HG03103 (cell line): ENCODE data around the gene UST.
"Not testable (repeated sequence)": the region's sequence is repeated elsewhere in the genome, so short reads cannot be mapped to it uniquely, and the experiment has no call there.

Experiments
- ATAC-seq: cut with Tn5 transposase; IDR thresholded peaks from one replicate; pipeline ENCODE4 v1.9.1; 2021; ENCODE audit warnings: low read depth; ENCODE audit not compliant: unreplicated experiment

The UST gene

DNA sequence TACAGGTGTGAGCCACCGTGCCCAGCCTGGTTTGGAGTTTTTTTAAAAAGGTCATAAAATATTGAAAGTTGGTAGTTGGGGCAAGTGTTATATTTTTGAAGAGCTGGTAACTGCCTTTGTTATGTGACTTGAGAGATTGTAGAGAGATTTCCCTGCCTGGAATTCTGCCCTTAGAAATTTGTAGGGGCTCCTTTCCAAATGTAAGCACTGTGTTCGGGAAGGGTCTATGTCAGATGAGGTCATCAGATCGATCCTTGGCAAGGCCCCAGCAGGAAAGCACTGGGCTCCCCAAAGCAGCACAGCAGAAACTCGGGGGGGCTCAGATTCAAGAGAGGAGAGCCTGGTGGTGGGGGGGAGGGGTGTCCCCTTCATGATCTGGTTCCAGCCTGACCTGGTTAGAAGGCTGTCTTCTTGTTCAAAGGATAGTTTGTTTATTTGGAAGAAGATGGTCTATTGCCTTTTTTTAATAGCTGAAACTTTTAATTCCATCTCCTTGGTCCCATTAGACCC is 220.2 kb downstream of the UST start:
- no peak for ATAC-seq

GRCh38 chr6:148967541-148967956 is 220.7 kb downstream of the UST start:
- no peak for ATAC-seq

GRCh38 chr6:148968771-148969602 is 222.2 kb downstream of the UST start:
- ATAC-seq, result no peak

GRCh38 chr6:148969603-148970061 is 222.8 kb downstream of the UST start:
- no peak for ATAC-seq

DNA sequence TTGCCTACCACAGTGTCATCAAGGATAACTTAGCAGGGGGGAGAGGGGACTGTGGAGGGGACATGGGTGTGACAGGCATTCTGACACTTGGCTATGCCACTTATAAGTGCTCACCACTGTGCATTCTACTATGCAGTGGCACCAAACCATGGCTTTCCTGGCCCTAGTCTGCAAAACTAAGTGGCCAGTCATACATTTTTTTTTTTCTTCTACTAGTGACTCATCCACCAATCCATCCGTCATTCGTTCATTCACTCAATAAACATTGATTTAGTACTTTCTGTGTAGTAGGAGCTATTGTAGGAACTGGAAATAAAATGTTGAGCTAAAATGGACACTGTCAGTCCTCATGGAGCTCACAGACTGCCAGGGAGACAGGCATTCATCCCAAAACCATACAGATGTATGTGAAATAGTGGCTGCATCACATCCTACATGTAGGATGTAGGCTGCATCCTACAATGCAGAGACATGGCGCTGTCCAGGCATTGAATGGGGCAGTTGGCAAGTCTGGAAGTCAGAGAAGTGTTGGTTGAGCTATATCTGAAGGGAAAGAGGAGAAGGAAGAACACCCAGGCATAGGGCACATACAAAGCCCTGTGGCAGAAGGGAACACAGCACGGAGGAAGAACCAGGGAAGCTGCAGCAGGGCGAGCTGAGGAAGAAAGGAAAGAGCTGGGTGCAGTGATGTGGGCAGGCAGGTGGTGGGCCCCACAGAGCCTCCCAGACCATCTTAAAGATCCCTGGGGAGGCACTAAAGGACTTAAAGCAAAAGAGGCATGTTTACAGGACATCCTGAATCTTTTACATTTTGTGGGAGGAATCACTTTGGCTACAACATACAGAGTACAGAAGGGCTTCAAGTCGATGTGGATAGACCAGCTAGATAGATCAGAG is 224.4 kb downstream of the UST start:
- no peak for ATAC-seq

DNA sequence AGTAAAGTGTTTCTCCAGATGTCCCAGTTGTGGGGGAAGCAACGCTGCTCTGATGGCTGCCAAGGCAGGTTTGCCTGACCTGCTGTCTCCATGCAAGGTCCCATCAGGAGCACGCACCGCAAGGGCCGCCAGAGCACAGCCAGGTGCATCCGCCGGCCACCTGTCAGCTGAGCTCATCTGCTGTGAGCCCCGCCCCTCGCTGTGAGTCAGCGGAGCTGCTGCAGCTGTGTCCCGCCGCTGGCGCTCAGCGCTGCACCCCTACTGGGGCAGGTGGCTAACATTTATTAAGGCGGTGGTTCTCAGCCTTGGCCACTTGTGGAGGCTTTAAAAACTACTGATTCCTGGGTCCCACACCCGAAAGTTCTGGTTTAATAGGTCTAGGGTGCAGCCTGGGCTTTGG is 225.7 kb downstream of the UST start:
- ATAC-seq, result no peak

DNA sequence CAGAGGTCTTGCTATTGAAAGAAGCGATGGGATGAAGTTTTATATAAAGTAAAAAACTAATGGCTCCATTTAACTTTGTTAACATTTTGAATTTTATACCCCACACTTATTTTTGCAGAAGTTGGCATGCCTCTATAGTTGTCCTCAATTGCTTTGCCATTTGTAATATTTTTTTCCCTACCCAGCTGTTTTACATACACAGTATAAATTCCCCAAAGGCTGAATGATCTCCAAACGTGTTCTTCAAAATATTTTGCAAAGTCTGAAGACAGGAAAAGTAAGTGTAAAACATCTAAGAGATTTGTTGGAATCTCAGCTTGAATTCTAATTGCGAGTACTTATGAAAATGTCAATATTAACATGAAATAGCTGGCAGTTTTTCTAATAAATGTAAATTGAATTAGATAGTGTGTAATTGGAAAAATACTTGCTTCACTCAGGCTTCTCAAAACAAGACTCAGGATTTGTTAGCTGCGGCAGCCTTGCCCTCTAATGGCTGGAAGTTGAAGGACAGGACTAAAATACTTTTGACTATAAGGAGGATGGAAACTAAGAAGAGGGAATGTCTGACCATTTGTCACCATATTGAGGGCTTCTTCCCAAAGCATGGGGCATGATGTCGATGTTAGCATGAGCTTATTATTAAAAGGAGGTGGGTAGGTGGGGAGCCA is 226.8 kb downstream of the UST start:
- no peak for ATAC-seq

DNA sequence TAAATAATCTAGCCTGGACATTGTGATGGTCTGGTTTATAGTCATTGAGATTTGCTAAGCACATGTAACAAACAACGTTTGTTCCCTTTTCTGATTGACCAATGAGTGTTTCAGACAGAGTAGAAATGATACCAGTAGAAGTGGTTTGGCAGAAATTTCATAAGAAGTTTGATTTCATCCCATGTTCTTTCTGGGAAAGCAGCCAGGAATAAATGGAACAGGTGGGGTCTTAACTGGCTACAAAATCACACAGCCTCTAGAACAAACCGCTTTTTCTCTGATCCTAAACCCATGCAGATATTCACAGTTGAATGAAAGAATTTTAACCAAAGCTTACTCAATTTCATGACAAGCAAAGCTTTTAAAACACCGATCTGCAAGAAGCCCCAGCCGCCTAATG is 227.5 kb downstream of the UST start:
- ATAC-seq, result no peak

DNA sequence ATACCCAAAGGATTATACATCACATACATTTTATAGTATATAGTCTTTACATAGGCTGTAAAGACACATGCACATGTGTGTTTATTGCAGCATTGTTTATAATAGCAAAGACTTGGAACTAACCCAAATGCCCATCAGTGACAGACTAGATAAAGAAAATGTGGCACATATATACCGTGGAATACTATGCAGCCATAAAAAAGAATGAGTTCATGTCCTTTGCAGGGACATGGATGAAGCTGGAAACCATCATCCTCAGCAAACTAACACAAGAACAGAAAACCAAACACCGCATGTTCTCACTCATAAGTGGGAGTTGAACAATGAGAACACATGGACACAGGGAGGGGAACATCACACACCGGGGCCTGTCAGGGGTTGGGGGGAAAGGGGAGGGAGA is 231.5 kb downstream of the UST start:
- not testable (repeated sequence) for ATAC-seq

DNA sequence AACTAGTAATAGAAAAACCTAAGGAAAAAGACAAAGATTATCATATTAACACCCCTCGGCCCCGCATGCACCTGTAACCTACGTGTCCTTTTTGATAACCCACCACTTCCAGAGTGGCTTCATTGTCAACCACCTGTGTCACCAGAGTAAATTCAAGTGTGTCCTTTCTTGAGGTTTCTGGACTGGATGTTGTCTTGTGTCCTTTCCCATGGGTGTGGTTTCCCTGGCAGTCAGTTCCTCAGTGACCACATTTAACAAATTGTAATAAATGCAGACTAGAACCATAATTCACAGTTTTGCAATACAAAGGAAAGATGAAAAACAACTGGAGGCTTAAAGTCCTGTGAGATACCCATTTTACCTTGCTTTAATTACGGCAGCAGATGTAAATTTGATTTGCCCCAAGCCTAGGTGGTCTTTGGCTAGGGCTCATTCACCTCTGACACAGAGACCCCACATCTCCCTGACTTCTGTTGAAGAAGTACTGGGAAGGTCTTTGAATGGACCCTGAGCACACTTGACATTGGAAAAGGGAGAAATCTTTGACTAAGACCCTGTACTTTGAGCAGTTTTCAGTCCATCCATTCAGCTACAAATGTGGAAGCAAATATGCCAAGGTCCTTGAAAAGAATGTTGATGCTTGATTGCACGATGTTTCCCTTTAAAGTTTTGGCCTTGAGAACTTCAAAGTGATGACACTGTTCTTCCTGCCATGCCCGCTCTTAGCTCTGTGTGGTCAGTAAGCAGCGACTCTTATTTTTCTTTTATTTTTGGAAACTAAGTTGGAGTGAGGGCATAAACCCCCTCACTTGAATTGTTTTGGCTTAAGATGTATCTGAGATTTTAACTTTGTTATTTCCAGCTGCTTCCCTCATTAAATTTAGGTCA is 232.4 kb downstream of the UST start:
- no peak for ATAC-seq

GRCh38 chr6:148980234-148980633 is 233.4 kb downstream of the UST start:
- no peak for ATAC-seq

DNA sequence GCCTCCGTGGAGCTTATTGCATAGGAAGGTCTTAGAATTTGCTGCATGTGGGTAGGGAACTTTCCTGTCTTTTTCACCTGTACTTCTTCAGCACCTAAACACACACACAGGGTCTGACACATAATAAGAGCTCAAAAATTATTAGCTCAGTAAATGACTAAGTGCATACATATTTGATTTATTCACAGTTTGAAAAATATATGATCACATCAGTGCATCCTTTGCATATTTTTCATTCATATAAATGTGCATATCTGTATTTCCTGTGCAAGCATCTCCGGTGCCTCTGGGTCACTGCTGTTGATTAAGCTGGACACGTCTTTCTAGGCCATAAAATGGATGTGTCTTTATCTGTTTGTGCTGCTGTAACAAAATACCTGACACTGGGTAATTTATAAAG is 234.7 kb downstream of the UST start:
- no peak for ATAC-seq

GRCh38 chr6:148983101-148983761 is 236.4 kb downstream of the UST start:
- no peak for ATAC-seq

DNA sequence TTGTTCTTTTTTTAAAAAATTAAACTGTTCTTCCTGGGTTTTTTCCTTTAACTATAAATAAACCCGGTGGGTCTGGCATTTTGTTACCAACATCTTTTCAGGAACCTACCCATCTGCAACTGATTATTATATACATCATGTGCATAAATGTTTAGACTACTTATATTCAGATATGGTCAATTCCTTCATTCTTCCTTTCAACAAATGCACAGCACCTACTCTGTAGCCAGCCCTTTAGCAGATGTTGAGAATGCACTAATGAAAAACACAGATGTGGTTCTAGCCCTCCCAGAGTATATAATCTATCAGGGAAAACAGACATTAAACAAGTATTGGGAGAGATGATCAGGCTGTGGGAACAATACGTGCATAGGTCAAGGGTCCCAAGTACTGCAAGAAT is 237.1 kb downstream of the UST start:
- no peak for ATAC-seq

DNA sequence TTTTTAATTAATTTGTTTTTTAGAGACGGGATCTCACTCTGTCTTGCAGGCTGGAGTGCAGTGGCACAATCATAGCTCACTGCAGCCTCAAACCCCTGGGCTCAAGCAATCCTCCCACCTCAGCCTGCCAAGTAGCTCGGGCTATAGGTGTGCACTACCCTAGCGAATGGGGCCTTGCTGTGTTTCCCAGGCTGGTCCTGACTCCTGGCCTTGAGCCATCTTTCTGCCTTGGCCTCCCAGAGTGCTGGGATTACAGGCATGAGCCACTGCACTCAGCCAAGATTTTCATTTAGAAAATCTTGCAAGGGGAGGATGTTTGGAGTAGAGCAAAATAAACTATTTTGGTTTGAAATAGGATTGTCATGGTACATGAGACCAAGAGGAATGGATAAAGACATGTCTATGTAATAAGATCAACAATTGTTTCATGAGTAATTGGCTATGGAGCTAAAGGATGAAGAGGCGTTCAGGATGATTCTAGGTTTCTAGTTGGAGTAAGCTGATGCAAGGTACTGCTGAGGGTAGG is 237.8 kb downstream of the UST start:
- ATAC-seq, result no peak

DNA sequence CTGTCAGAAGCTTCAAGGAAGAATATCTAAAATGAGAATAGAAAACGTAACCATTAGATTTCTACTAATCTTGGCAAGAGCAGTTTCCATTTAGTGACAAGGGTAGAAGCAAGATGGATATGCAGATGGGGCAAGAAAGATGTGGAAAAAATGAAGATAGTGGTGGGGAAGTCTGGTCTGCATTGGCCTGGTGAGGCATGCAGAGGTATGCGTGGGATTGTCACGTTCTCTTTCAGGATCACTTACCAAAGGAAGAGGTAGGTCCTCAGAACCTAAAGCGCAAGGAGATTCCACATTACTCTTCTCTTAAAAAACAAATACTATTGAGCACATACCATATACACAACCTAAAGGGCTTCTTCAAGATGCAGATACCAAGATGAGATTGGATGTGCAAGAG is 238.7 kb downstream of the UST start:
- no peak for ATAC-seq

- ATAC-seq, result no peak
These were observed 239.8 kb downstream of the UST start for GRCh38 chr6:148986608-148987007.

DNA sequence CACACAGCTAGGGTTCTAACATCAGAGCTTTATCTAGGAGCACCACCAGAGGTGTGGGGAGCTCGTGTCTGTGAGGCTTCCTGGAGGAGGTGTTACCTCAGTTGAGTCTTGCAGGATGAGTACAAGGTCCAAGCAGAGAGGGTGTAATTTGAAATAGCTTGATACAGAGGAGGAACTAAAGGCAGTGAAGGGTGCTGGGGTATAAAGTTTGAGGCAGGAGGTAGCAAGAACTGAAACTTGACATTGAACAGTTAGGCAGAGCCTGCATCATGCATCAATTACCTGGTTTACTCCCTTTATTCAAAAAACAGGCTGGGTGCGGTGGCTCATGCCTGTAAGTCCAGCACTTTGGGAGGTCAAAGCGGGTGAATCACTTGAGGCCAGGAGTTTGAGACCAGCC is 241.2 kb downstream of the UST start:
- ATAC-seq, result no peak

DNA sequence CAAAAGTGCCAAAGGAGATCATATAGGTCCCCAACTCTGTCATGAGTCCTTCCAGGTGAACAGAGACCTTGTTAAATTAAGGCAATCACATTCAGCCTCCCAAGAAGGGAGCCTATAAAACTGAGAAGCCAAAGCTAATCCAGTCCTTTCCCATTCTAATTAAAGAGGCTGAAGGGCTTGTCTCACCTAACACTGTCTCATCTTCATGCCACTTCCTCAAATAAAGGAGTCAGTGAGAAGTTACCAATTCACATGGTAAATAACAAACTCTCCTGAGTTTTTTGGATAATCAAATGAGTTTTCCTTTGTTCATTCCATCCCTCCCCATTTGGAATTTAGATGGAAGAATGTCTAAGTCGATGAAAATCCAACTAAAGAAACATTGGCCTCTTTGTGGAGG is 242.8 kb downstream of the UST start:
- ATAC-seq, result no peak
